ENCODE data around the gene MED12L.

Gene MED12L

DNA sequence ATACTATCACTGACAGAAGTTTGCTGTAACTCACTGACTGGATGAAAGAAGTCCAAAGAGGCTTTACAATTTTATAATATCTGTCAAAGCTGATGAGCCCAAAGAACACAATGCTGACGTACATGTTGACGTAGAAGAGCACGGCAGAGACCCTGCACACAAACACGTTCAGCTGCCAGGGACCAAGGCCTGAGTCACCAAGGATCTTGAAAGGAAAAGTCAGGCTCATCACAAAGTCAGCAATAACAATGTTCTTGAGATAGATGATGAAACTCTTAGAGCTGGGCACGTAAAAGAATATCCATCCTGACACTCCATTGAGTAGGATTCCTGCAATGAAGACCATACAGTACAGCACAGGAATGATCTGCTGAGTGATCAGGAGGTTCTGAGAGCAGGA is 128.4 kb downstream of the MED12L start:
- H3K27ac ChIP-seq (replicated peaks): no peak overlapping the region

DNA sequence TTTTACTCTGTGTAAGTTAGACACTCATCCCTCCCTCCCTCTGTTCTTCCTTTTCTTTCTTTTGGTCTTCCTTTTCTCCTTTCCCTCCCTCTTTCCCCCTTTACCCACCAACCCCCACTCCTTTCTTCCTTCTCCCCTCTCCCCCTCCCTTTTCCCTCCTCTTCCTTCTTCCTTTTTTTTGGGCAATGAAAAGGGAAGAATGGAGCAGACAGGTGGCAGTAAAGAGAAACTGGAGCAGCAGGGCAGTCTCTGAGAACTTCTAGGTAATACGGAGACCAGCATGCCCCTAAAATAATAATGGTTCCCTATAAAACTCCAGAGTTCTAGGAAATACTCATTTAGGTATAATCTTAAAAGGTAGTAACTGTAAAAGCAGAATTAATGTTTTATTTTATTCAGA is 129.0 kb downstream of the MED12L start:
- Histone ChIP-seq H3K27ac (replicated peaks) (no peak overlapping the region), H3K27me3 (ENCODE audit: insufficient read depth, poor library complexity, severe bottlenecking) (no peaks in the 10 kb centered on the region), H3K4me3 (replicated peaks; ENCODE audit: insufficient read depth, low read length) (no peak overlapping the region)
- no peak for DNase-seq (ENCODE audit: low read depth in 1 of 2, low spot score in 1 of 2)
- no peak for TF ChIP-seq POLR2AphosphoS5 (IDR thresholded peaks at IDR 0.05; ENCODE audit: low read depth)

More for the DNA sequence above, 128.4 kb downstream of the MED12L start:
- DNase-seq (ENCODE audit: low read depth in 1 of 2, low spot score in 1 of 2): no peak
- no peak overlapping the region for H3K4me3 ChIP-seq (replicated peaks; ENCODE audit: insufficient read depth, low read length)
- TF ChIP-seq, protein P1, sequence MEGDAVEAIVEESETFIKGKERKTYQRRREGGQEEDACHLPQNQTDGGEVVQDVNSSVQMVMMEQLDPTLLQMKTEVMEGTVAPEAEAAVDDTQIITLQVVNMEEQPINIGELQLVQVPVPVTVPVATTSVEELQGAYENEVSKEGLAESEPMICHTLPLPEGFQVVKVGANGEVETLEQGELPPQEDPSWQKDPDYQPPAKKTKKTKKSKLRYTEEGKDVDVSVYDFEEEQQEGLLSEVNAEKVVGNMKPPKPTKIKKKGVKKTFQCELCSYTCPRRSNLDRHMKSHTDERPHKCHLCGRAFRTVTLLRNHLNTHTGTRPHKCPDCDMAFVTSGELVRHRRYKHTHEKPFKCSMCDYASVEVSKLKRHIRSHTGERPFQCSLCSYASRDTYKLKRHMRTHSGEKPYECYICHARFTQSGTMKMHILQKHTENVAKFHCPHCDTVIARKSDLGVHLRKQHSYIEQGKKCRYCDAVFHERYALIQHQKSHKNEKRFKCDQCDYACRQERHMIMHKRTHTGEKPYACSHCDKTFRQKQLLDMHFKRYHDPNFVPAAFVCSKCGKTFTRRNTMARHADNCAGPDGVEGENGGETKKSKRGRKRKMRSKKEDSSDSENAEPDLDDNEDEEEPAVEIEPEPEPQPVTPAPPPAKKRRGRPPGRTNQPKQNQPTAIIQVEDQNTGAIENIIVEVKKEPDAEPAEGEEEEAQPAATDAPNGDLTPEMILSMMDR (IDR thresholded peaks at IDR 0.05; ENCODE audit: insufficient read depth, low read length): no peak
- TF ChIP-seq, protein P2, sequence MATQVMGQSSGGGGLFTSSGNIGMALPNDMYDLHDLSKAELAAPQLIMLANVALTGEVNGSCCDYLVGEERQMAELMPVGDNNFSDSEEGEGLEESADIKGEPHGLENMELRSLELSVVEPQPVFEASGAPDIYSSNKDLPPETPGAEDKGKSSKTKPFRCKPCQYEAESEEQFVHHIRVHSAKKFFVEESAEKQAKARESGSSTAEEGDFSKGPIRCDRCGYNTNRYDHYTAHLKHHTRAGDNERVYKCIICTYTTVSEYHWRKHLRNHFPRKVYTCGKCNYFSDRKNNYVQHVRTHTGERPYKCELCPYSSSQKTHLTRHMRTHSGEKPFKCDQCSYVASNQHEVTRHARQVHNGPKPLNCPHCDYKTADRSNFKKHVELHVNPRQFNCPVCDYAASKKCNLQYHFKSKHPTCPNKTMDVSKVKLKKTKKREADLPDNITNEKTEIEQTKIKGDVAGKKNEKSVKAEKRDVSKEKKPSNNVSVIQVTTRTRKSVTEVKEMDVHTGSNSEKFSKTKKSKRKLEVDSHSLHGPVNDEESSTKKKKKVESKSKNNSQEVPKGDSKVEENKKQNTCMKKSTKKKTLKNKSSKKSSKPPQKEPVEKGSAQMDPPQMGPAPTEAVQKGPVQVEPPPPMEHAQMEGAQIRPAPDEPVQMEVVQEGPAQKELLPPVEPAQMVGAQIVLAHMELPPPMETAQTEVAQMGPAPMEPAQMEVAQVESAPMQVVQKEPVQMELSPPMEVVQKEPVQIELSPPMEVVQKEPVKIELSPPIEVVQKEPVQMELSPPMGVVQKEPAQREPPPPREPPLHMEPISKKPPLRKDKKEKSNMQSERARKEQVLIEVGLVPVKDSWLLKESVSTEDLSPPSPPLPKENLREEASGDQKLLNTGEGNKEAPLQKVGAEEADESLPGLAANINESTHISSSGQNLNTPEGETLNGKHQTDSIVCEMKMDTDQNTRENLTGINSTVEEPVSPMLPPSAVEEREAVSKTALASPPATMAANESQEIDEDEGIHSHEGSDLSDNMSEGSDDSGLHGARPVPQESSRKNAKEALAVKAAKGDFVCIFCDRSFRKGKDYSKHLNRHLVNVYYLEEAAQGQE (IDR thresholded peaks at IDR 0.05; ENCODE audit: insufficient replicate concordance, low read depth): no peak
- no peak for TF ChIP-seq POLR2AphosphoS5 (IDR thresholded peaks at IDR 0.05; ENCODE audit: low read depth)
- no peak for TF ChIP-seq GABPA (IDR thresholded peaks at IDR 0.05; ENCODE audit: low read depth)
- no peaks in the 10 kb centered on the region for H3K27me3 ChIP-seq (ENCODE audit: insufficient read depth, poor library complexity, severe bottlenecking)

DNA sequence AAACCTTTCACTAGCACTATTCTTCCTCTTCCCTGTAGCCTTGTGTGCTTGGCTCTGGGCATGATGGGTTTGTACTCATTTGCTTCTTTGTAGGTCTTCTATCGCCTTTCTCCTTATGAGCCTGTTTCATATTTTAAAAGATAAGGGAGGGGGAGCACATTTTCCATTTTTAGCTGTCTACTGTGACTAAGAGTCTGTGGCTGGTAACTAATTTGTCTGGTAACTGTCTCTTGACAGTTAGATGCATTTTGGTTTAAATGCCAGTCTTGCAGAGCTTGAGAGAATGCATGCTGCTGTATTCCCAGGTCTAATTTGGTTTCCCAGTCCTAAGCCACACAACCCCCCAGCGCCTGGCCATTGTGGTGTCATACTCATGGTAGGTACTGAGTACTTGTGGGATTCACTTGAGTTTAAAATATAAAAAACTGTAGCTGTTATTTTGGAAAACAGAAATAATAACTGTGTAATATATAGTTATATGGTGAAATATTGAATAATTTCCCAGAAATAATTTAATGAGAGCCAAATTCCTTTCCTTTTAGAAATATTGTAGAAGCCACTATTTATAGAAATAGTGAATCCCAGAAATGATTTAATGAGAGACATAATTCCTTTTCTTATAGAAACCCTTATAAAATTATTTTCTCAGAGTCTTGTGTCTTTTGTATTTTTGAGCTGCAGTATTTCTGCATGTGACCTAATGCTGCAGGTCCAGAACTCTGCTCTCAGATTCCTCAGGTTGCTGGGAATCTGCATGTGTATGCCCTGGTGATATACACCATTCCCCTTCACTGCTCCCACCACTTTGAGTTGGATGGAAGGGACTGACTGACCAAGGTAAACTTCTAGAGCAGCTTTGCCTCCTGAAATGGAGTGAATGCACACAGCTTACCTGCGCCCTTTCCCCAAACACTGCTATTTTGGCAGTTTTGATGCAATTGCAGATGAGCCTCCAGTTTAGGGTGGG is 131.5 kb downstream of the MED12L start:
- H3K27me3 ChIP-seq (ENCODE audit: insufficient read depth, poor library complexity, severe bottlenecking): no peaks in the 10 kb centered on the region
- no peak for TF ChIP-seq GABPA (IDR thresholded peaks at IDR 0.05; ENCODE audit: low read depth)
- no peak for TF ChIP-seq SPI1 (IDR thresholded peaks at IDR 0.05; ENCODE audit: borderline replicate concordance, low read depth)
- TF ChIP-seq, protein P2 (IDR thresholded peaks at IDR 0.05; ENCODE audit: insufficient replicate concordance, low read depth): no peak
- TF ChIP-seq, protein P1 (IDR thresholded peaks at IDR 0.05; ENCODE audit: insufficient read depth, low read length): no peak
- no peak for TF ChIP-seq POLR2AphosphoS5 (IDR thresholded peaks at IDR 0.05; ENCODE audit: low read depth)
- H3K4me3 ChIP-seq (replicated peaks; ENCODE audit: insufficient read depth, low read length): no peak overlapping the region
- H3K27ac ChIP-seq (replicated peaks): no peak overlapping the region
- DNase-seq (ENCODE audit: low read depth in 1 of 2, low spot score in 1 of 2): no peak

DNA sequence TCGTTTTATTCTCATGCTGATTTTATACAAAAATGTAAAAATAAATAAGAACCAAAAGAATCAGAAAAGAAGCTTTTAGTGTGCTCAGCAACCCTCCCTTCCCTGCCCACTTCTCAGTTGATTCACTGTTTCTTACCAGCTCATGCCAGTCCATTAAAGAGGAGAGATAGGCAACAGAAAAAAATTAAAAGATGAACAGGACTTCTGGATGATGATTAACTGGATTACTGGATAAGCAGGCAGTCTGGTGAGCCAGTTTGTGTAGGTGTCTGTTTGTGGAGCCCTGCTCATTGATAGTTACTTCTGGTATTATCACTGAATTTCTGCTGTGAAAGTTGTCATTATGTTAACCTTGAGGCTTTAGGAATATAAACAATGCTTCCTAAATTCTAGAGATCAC is 132.7 kb downstream of the MED12L start:
- DNase-seq (ENCODE audit: low read depth in 1 of 2, low spot score in 1 of 2): no peak
- no peak for TF ChIP-seq SPI1 (IDR thresholded peaks at IDR 0.05; ENCODE audit: borderline replicate concordance, low read depth)
- TF ChIP-seq, protein P1 (IDR thresholded peaks at IDR 0.05; ENCODE audit: insufficient read depth, low read length): no peak
- no peak for TF ChIP-seq POLR2AphosphoS5 (IDR thresholded peaks at IDR 0.05; ENCODE audit: low read depth)
- TF ChIP-seq GABPA (IDR thresholded peaks at IDR 0.05; ENCODE audit: low read depth): no peak
- TF ChIP-seq, protein P2 (IDR thresholded peaks at IDR 0.05; ENCODE audit: insufficient replicate concordance, low read depth): no peak
- Histone ChIP-seq H3K4me3 (replicated peaks; ENCODE audit: insufficient read depth, low read length) (no peak overlapping the region), H3K27me3 (ENCODE audit: insufficient read depth, poor library complexity, severe bottlenecking) (no peaks in the 10 kb centered on the region), H3K27ac (replicated peaks) (no peak overlapping the region)
